K562 (cell line): ENCODE measurements around the gene GLIS1. TPM values are rescaled to one million over a fixed set of nuclear protein-coding genes. Genes with fewer than 3 reads are reported as not detected.

Experiments used
- ATAC-seq: fragments of 200-7000 bp; cut with Tn5 transposase; 3 replicates; pipeline ENCODE4 v1.9.1; 2020; ENCODE audit warnings: moderate library complexity
- BruUV-seq: library from RNA; stranded (reverse); fragments of 400-500 nt; replicated peaks from 2 replicates; lab custom pipeline; 2021; lab: Mats Ljungman, UMichigan
- CTCF ChIA-PET: fragments of 300-600 bp; formaldehyde crosslinking; extraction: SDS; loops from one replicate; lab custom pipeline; 2021; ENCODE audit warnings: low intra/inter-chr PET ratio; lab: Yijun Ruan, JAX
- POLR2A ChIA-PET: fragments of 300-600, 350-650 bp; sonication (Branson Sonifier 250); formaldehyde crosslinking; extraction: SDS; loops from one replicate; lab custom pipeline; 2021; ENCODE audit warnings: antibody characterized with exemption, inconsistent platforms; lab: Yijun Ruan, JAX
- DNase-seq, 4 experiments: peaks; one replicate each; pipeline versions ENCODE4 v3.0.0 to v3.0.0-alpha.2; 2011 to 2018; ENCODE audit warnings: low spot score in 3 of 4, mixed read lengths in 3 of 4; ENCODE audit errors: extremely low read depth in 1 of 4
- FAIRE-seq: peaks from 2 replicates; lab custom pipeline; 2011; peaks lifted over from hg19 to GRCh38; lab: Jason Lieb, UNC
- H2AFZ ChIP-seq: 2 replicates; pipeline ENCODE4 v1.6.0; 2011; ENCODE audit warnings: low read depth, low read length, control low read depth, inconsistent platforms
- H3K27ac ChIP-seq: fragments of 200-600 bp; 3 replicates; pipeline ENCODE4 v1.8.0; 2011; ENCODE audit warnings: low read depth, mild to moderate bottlenecking, control low read depth, inconsistent platforms, low read length, moderate library complexity, mixed read lengths; ENCODE audit errors: extremely low read depth
- H3K27me3 ChIP-seq, 2 experiments: fragments of 300-600 bp in 1 of 2; 2 replicates in 1 of 2; 3 replicates in 1 of 2; pipeline versions ENCODE4 v1.6.0 to v1.8.0; 2011; ENCODE audit warnings: inconsistent platforms in 2 of 2, low read length in 2 of 2, mild to moderate bottlenecking in 1 of 2, mixed read lengths in 1 of 2, moderate library complexity in 1 of 2; ENCODE audit not compliant: control insufficient read depth in 2 of 2, insufficient read depth in 2 of 2
- H3K36me3 ChIP-seq: fragments of 300-600 bp; 3 replicates; pipeline ENCODE4 v1.8.0; 2011; ENCODE audit warnings: mild to moderate bottlenecking, low read length, inconsistent platforms; ENCODE audit not compliant: control insufficient read depth, insufficient read depth
- H3K4me1 ChIP-seq, 2 experiments: fragments of 200-600 bp in 1 of 2; replicated peaks in 1 of 2; 2 replicates in 1 of 2; 3 replicates in 1 of 2; pipeline versions ENCODE4 v1.5.1 to v1.8.0; 2011; ENCODE audit warnings: inconsistent platforms in 2 of 2, low read length in 2 of 2, mild to moderate bottlenecking in 1 of 2, mixed read lengths in 1 of 2, moderate library complexity in 1 of 2; ENCODE audit not compliant: control insufficient read depth in 2 of 2, insufficient read depth in 2 of 2
- H3K4me2 ChIP-seq: 2 replicates; pipeline ENCODE4 v1.6.1; 2011; ENCODE audit warnings: low read length, control low read depth, inconsistent platforms, mixed read lengths; ENCODE audit not compliant: insufficient read depth
- H3K4me3 ChIP-seq: fragments of 200-600 bp; sonication (generic), shearing (Covaris generic); 2 replicates; pipeline ENCODE4 v1.5.1; 2016; ENCODE audit warnings: control low read depth, inconsistent platforms
- H3K79me2 ChIP-seq: fragments of 200-600 bp; 3 replicates; pipeline ENCODE4 v1.8.0; 2011; ENCODE audit warnings: low read length, inconsistent platforms; ENCODE audit not compliant: control insufficient read depth, insufficient read depth
- H3K9ac ChIP-seq, 2 experiments: 2 replicates each; pipeline versions ENCODE4 v1.6.0 to v1.6.1; 2011; ENCODE audit warnings: low read depth in 2 of 2, low read length in 2 of 2, control low read depth in 1 of 2, inconsistent platforms in 1 of 2, mild to moderate bottlenecking in 1 of 2, mixed read lengths in 1 of 2; ENCODE audit not compliant: insufficient read depth in 1 of 2
- H3K9me1 ChIP-seq: one replicate; pipeline ENCODE4 v1.6.0; 2011; ENCODE audit warnings: inconsistent platforms, mild to moderate bottlenecking, low read length, moderate library complexity; ENCODE audit not compliant: control insufficient read depth, insufficient read depth
- H3K9me3 ChIP-seq: replicated peaks from 2 replicates; pipeline ENCODE4 v1.5.1; 2011; ENCODE audit warnings: low read depth, low read length, inconsistent platforms; ENCODE audit not compliant: control insufficient read depth, insufficient read depth
- H4K20me1 ChIP-seq: replicated peaks from 2 replicates; pipeline ENCODE4 v1.6.1; 2011; ENCODE audit warnings: low read length, inconsistent platforms, mixed read lengths; ENCODE audit not compliant: control insufficient read depth, insufficient read depth
- BCLAF1 ChIP-seq, 2 experiments: fragments of 450-650 bp in 1 of 2; IDR thresholded peaks; 2 replicates each; pipeline ENCODE4 v1.6.1; 2011 to 2017; ENCODE audit warnings: low read depth in 2 of 2, antibody characterized with exemption in 1 of 2, borderline replicate concordance in 1 of 2, low read length in 1 of 2, mild to moderate bottlenecking in 1 of 2, mixed read lengths in 1 of 2; ENCODE audit not compliant: control insufficient read depth in 1 of 2
- EP300 ChIP-seq: IDR thresholded peaks from 2 replicates; pipeline ENCODE4 v1.6.1; 2012; ENCODE audit warnings: low read length, improper control_type of control experiment
- SNIP1 ChIP-seq: fragments of 450-650 bp; IDR thresholded peaks from 2 replicates; pipeline ENCODE4 v1.7.1; 2017; ENCODE audit warnings: low read depth, mild to moderate bottlenecking
- TFAM ChIP-seq: fragments of 250-450 bp; sonication (Bioruptor Pico); conservative IDR thresholded peaks from 2 replicates; pipeline ENCODE4 v1.5.0; 2021; ENCODE audit warnings: mild to moderate bottlenecking, moderate library complexity
- ZNF445 ChIP-seq: fragments of 250-450 bp; sonication (Bioruptor Pico); IDR thresholded peaks from 2 replicates; pipeline ENCODE4 v1.4.0; 2020; ENCODE audit warnings: low read depth, mild to moderate bottlenecking, moderate library complexity
- ZNF717 ChIP-seq: fragments of 250-450 bp; sonication (Bioruptor Pico); IDR thresholded peaks from 2 replicates; pipeline ENCODE4 v1.5.0; 2021
- ZNF785 ChIP-seq: fragments of 250-450 bp; sonication (Bioruptor Pico); IDR thresholded peaks from 2 replicates; pipeline ENCODE4 v1.4.0; 2020; ENCODE audit warnings: mild to moderate bottlenecking
- WGBS: fragments of 100-300 bp; shearing (Covaris generic); methylation state at CpG from one replicate; pipeline ENCODE4 v1.1.6; 2016; ENCODE audit warnings: low coverage, mixed read lengths; ENCODE audit not compliant: insufficient coverage; ENCODE audit errors: missing lambda C conversion rate; 5-methylcytosine and 5-hydroxymethylcytosine counted together
- in situ Hi-C: fragments of 300-500 bp; cut with MboI; formaldehyde crosslinking; loops from 4 replicates; pipeline ENCODE4 v1.15.0; 2018; ENCODE audit warnings: inconsistent platforms, mixed read lengths
- intact Hi-C: fragments of 100-400 bp; cut with micrococcal nuclease; formaldehyde crosslinking; loops from 2 replicates; pipeline ENCODE4 v1.14.2; 2022
- polyA plus RNA-seq, 8 experiments: library from polyadenylated mRNA; depleted of rRNA in 4 of 8; stranded (reverse) in 5 of 8; unstranded in 3 of 8; fragments of >200 nt; fragmentation: Nextera tagmentation in 2 of 8; fragmentation: Illumina TruSeq in 1 of 8; extraction: Ambion mirVana in 2 of 8; extraction: Trizol in 1 of 8; gene quantifications; 2 replicates each; pipeline versions ENCODE4 v1.2.1 to v1.2.3, GENCODE V29; 2011 to 2014; ENCODE audit warnings: inconsistent platforms in 1 of 8, missing spikeins in 1 of 8
- total RNA-seq, 7 experiments: library from RNA; depleted of rRNA in 6 of 7; stranded (reverse); fragments of >200 nt in 6 of 7; fragmentation: Illumina TruSeq in 2 of 7; extraction: Trizol in 2 of 7; gene quantifications; 2 replicates each; pipeline versions ENCODE4 v1.2.1 to v1.2.3, GENCODE V29; 2011 to 2021; ENCODE audit warnings: low replicate concordance in 1 of 7

Gene GLIS1
- total and polyA plus RNA-seq, 9 of the 15 experiments (the other 6 are each of a cell fraction or from before 2014, with no cell fraction given): not detected

DNA sequence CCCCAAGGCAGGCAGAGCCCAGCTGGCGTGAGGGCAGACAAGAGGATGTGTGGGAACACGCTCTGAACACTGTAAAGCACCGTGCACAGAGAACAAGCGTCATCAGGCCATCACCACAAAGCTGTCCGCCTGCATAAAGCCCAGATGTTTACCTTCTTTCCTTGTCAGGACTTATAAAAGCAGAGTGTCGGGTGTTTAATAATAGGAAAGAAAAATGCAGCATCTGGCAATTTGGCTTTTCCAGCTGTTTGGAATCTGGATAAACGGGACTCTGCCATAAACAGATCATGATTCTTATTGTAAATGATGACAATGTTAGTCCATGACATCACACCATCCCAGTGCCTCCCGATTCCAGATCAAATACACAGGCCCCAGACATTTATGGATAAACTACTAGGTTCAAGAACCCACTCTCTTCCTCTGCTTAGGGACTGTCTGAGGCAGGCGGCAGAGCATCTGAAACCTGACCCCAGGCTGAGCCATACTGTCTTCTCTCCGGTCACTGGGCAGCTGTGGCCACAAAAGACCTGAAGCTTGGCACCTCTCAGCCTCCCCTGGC, 4.2 kb downstream of the GLIS1 start:
- in situ Hi-C loops: no loop called here
- BruUV-seq: no TSS peak
- peaks cover 69 to 79% of the 10 kb centered on the region in 2 experiments for H3K27me3 ChIP-seq
- H3K4me3 ChIP-seq: no peak overlapping the region
- intact Hi-C loops: no loop called here
- no peaks in the 10 kb centered on the region; the same call in 1 of the 2 replicates for H4K20me1 ChIP-seq
- FAIRE-seq: no peak
- peaks cover 0 to 21% of the 10 kb centered on the region in 2 experiments; a peak in 3 of 5 replicates for H3K4me1 ChIP-seq
- H3K9me3 ChIP-seq: no peaks in the 10 kb centered on the region
- ChIA-PET POLR2A (interaction anchor here (1.0 kb wide), 1 partner anchor 11 kb away, joined by 3 read pairs; no protein-coding TSS in a partner anchor), CTCF (no interaction called here)
- H3K27ac ChIP-seq: no peak overlapping the region
- H3K79me2 ChIP-seq: no peaks in the 10 kb centered on the region
- TF ChIP-seq BCLAF1 (IDR thresholded peaks at IDR 0.05; ENCODE audit: borderline replicate concordance in 1 of 2, control insufficient read depth in 1 of 2, low read depth in 2 of 2, low read length in 1 of 2): no peak
- TF ChIP-seq EP300: no peak
- TF ChIP-seq ZNF717 (CRISPR knock-in tag): no peak
- TF ChIP-seq TFAM (CRISPR knock-in tag): no peak
- no peak for TF ChIP-seq SNIP1
- TF ChIP-seq ZNF785: no peak
- no peak for TF ChIP-seq ZNF445 (CRISPR knock-in tag)
- no peak overlapping the region for H3K9ac ChIP-seq
- no peak for ATAC-seq
- no peaks in the 10 kb centered on the region for H3K36me3 ChIP-seq
- H3K4me2 ChIP-seq: no peak overlapping the region
- H3K9me1 ChIP-seq: no peaks in the 10 kb centered on the region
- WGBS: under 1% methylated on average over 10 of the region's 10 CpGs
- DNase-seq: no peak
- no peak overlapping the region for H2AFZ ChIP-seq
